ENCODE measurements around the gene PARVB.

- no peak for TF ChIP-seq POLR2A (IDR thresholded peaks at IDR 0.05)
- no peak for TF ChIP-seq CTCF (IDR thresholded peaks at IDR 0.05)
Observed at GRCh38 chr22:44002997-44003396, 21.1 kb upstream of the PARVB start.
